ENCODE results near the gene RALGPS1. TPM values are rescaled to one million over a fixed set of nuclear protein-coding genes. Genes with fewer than 3 reads are reported as not detected.

The RALGPS1 gene
- total and polyA plus RNA-seq, 2 of the 8 experiments (the other 6 are each of a cell fraction or from before 2014, with no cell fraction given), result 20.0 to 23.5 TPM

DNA sequence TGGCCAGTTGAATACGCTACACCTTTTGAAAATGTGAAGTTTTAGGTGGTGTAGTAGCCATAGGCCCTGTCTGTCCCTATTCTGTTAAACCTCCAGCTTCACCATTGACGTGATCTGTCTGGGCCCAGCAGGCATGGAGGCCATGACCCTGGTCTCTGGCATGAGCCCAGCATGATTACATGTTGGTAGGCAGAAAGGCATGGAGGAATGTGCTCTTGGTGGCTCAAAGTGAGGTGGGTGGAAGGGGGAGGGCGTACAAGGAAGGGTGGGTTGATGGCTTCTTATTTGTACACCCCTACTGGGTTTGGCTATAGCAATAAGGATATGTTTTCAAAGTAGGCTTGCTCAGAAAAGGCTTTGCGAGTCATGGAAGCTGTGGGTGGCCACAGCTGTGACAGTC is 23.7 kb downstream of the RALGPS1 start:
- Histone ChIP-seq H4K5ac (ENCODE audit: insufficient read length, low read depth, low read length) (no peak overlapping the region), H3K9me3 (ENCODE audit: insufficient read depth in 2 of 2, low read depth in 1 of 2, low read length in 1 of 2) (no peaks in the 10 kb centered on the region), H4K91ac (replicated peaks; ENCODE audit: insufficient read length, low read length) (no peak overlapping the region), H2BK5ac (ENCODE audit: low read depth, low read length) (no peak overlapping the region), H3K4me2 (ENCODE audit: insufficient read depth in 1 of 2, low read depth in 2 of 2, low read length in 2 of 2) (no peak overlapping the region; a peak in 1 of 4 replicates), H3K79me1 (ENCODE audit: low read depth, low read length) (no peaks in the 10 kb centered on the region; the same call in 1 of the 2 replicates), H4K8ac (ENCODE audit: extremely low read depth, insufficient read depth, low read length) (no peak overlapping the region), H3K9ac (replicated peaks in 1 of 4; ENCODE audit: extremely low read depth in 1 of 4, low read depth in 3 of 4, low read length in 3 of 4) (no peak overlapping the region), H2BK120ac (replicated peaks; ENCODE audit: low read depth, low read length) (no peak overlapping the region), H3K4me3 (ENCODE audit: extremely low read depth in 1 of 4, insufficient read depth in 2 of 4, low read depth in 3 of 4, low read length in 4 of 4) (no peak overlapping the region), H3K27ac (ENCODE audit: low read depth, low read length) (no peak overlapping the region), H3K27me3 (replicated peaks in 1 of 4; ENCODE audit: control insufficient read depth in 3 of 4, extremely low read depth in 1 of 4, insufficient read depth in 3 of 4, low read length in 3 of 4) (no peaks in the 10 kb centered on the region), H2BK15ac (ENCODE audit: low read length) (no peak overlapping the region), H3K23ac (ENCODE audit: insufficient read length) (no peak overlapping the region), H3K4ac (replicated peaks; ENCODE audit: insufficient read length, low read depth, low read length) (no peak overlapping the region), H3K23me2 (ENCODE audit: low read depth, low read length) (no peaks in the 10 kb centered on the region), H3K79me2 (ENCODE audit: control insufficient read depth in 1 of 2, insufficient read depth in 2 of 2, low read length in 2 of 2) (no peaks in the 10 kb centered on the region), H3K36me3 (ENCODE audit: control insufficient read depth in 2 of 4, insufficient read depth in 4 of 4, low read length in 3 of 4) (no peaks in the 10 kb centered on the region), H3K4me1 (replicated peaks in 1 of 4; ENCODE audit: control insufficient read depth in 3 of 4, insufficient read depth in 4 of 4, low read length in 3 of 4) (peaks cover 0 to 11% (median 5%) of the 10 kb centered on the region in 4 experiments; a peak in 5 of 7 replicates), H2AK5ac (ENCODE audit: low read depth, low read length) (no peak overlapping the region), H3K18ac (ENCODE audit: extremely low read depth, low read length) (no peak overlapping the region), H3K56ac (replicated peaks; ENCODE audit: insufficient read length, low read depth, low read length) (no peak overlapping the region), H4K20me1 (replicated peaks in 1 of 2; ENCODE audit: control insufficient read depth in 1 of 2, insufficient read depth in 2 of 2, low read length in 2 of 2) (no peaks in the 10 kb centered on the region), H3K14ac (ENCODE audit: insufficient read length) (no peak overlapping the region), H2BK20ac (ENCODE audit: low read length) (no peak overlapping the region), H2BK12ac (ENCODE audit: low read depth, low read length) (no peak overlapping the region; the same call in 1 of the 2 replicates), H2AFZ (ENCODE audit: low read length) (no peak overlapping the region)
- FAIRE-seq (no peak), DNase-seq (ENCODE audit: low read depth in 1 of 2, low spot score in 2 of 2) (no peak)
- ChIA-PET CTCF (ENCODE audit: partially characterized antibody) (interaction anchor here (1.0 to 11.9 kb wide), 11 partner anchors 10 to 276 kb away, joined by 3 to 166 read pairs (median 4); no protein-coding TSS in a partner anchor), POLR2A (ENCODE audit: partially characterized antibody) (interaction anchor here (1.0 kb wide), 1 partner anchor 536 kb away, joined by 3 read pairs; no protein-coding TSS in a partner anchor)
- 92% methylated on average over 4 of the region's 4 CpGs; no CpG with 5 or more reads in 1 of the 2 experiments for WGBS, 2 experiments (ENCODE audit: extremely low coverage in 1 of 2, insufficient coverage in 1 of 2, insufficient read length in 1 of 2, insufficient replicate concordance in 2 of 2, low coverage in 1 of 2, low lambda C conversion rate in 2 of 2, missing lambda C conversion rate in 1 of 2)
- TF ChIP-seq CHD2 (IDR thresholded peaks at IDR 0.05; ENCODE audit: low read length), result no peak
- TF ChIP-seq ZNF274 (IDR thresholded peaks at IDR 0.05; ENCODE audit: borderline replicate concordance, extremely low read depth, low read length), result no peak
- no peak for TF ChIP-seq CBX5 (IDR thresholded peaks at IDR 0.05; ENCODE audit: low read depth, low read length)
- TF ChIP-seq CTBP2 (IDR thresholded peaks at IDR 0.05; ENCODE audit: borderline replicate concordance, insufficient read depth, insufficient read length, low read length), result no peak
- no peak for TF ChIP-seq CREB1 (IDR thresholded peaks at IDR 0.05)
- TF ChIP-seq POLR2AphosphoS5 (IDR thresholded peaks at IDR 0.05; ENCODE audit: low read depth, low read length), result no peak
- TF ChIP-seq NANOG (IDR thresholded peaks at IDR 0.05; ENCODE audit: insufficient read depth, low read depth, low read length, poor library complexity, severe bottlenecking), result no peak
- no peak for TF ChIP-seq SUZ12 (IDR thresholded peaks at IDR 0.05; ENCODE audit: low read length)
- no peak for TF ChIP-seq NRF1 (IDR thresholded peaks at IDR 0.05; ENCODE audit: low read depth, low read length)
- TF ChIP-seq RBBP5 (IDR thresholded peaks at IDR 0.05; ENCODE audit: borderline replicate concordance, low read depth, low read length), result no peak
- no peak for TF ChIP-seq FOSL1 (IDR thresholded peaks at IDR 0.05; ENCODE audit: insufficient read depth, low read depth, low read length)
- TF ChIP-seq POLR2A (IDR thresholded peaks at IDR 0.05; ENCODE audit: control extremely low read depth in 1 of 2, low read depth in 2 of 2, low read length in 2 of 2), result no peak
- no peak for TF ChIP-seq SIRT6 (IDR thresholded peaks at IDR 0.05; ENCODE audit: low read length)
- no peak for TF ChIP-seq POU5F1 (IDR thresholded peaks at IDR 0.05; ENCODE audit: low read depth, low read length)
- TF ChIP-seq JUN (IDR thresholded peaks at IDR 0.05; ENCODE audit: low read depth, low read length), result no peak
- TF ChIP-seq TAF7 (optimal IDR thresholded peaks at IDR 0.05; ENCODE audit: borderline replicate concordance, low read depth, low read length), result no peak

Measured in H1 (cell line).